ENCODE measurements around the gene SWSAP1.

DNA sequence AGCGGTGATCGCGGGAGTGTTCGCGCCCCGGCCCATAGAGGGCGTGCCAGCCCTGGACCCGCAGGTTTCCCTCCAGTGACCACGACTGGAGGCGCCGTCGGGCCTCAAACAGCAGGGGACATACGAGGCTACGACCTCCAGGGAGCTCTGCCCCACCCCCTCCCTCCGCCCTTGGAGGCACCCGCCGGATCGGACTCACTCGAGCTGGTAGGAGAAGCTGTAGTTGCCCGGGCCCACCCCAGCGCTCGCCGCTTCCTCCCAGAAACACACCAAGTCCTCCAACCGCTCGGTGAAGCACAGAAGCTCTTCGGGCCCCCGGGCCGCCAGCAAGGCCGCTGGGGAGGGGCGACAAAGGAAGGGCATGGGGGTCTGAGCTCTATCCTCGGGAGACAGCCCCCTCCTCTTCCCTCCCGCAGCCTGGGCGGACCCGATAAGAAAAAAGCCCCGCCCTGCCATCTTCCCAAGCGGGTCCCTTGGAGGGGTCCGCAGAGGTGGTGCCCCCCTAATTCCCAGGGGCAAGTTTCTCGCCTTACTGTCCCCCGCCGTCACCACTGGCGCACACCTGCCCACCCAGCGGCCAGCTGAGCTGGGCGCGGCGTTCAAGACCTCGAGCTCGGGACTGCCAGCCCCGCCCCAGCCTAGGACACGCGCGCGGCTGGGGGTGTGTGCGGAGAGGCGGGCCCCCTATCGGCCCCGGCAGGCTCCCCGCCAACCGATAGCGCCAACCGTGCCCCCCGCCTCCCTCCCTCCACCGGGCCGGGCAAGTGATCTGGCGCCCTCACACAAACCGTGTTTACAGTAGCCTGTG, 8.6 kb downstream of the SWSAP1 start:
- TF ChIP-seq CTCF (tag by site-specific recombination; IDR thresholded peaks at IDR 0.05), result peak; percentile 92
- TF ChIP-seq ZNF530 (tag by site-specific recombination; IDR thresholded peaks at IDR 0.05; ENCODE audit: low read depth), result no peak
- peak; percentile 89 for TF ChIP-seq BCL11A (tag by site-specific recombination; IDR thresholded peaks at IDR 0.05; ENCODE audit: low read depth)
- TF ChIP-seq ZNF704 (tag by site-specific recombination; IDR thresholded peaks at IDR 0.05), result no peak
- TF ChIP-seq ZNF114 (tag by site-specific recombination; IDR thresholded peaks at IDR 0.05), result no peak
- peak; percentile 14; the same call in 1 of the 2 replicates for TF ChIP-seq KLF16 (tag by site-specific recombination; IDR thresholded peaks at IDR 0.05)
- no peak for TF ChIP-seq ZSCAN16 (tag by site-specific recombination; IDR thresholded peaks at IDR 0.05)
- TF ChIP-seq ZNF366 (tag by site-specific recombination; conservative IDR thresholded peaks at IDR 0.05), result peak; percentile 31; the same call in 1 of the 2 replicates
- no peak for TF ChIP-seq PRDM1 (tag by site-specific recombination; IDR thresholded peaks at IDR 0.05)
- peak; percentile 47; the same call in 1 of the 2 replicates for TF ChIP-seq ZNF121 (tag by site-specific recombination; IDR thresholded peaks at IDR 0.05)
- TF ChIP-seq ZNF132 (tag by site-specific recombination; IDR thresholded peaks at IDR 0.05; ENCODE audit: borderline replicate concordance), result no peak
- TF ChIP-seq ZNF707 (tag by site-specific recombination; IDR thresholded peaks at IDR 0.05), result no peak
- peak; percentile 24; the same call in 1 of the 2 replicates for TF ChIP-seq ZBTB20 (tag by site-specific recombination; IDR thresholded peaks at IDR 0.05)
- peak; percentile 85 for TF ChIP-seq ZNF580 (tag by site-specific recombination; IDR thresholded peaks at IDR 0.05)
